ENCODE results near the gene GPR27.

The GPR27 gene

GRCh38 chr3:71708476-71709105 lies 45.1 kb upstream of the GPR27 start:
- no peak overlapping the region for H3K27ac ChIP-seq (replicated peaks; ENCODE audit: low read length)
- WGBS, 2 donors (ENCODE audit: extremely low coverage in 2 of 2, insufficient read length in 2 of 2, insufficient replicate concordance in 1 of 2) = no CpG with 5 or more reads among the region's 7 CpGs
- H3K14ac ChIP-seq (ENCODE audit: low read length) = no peak overlapping the region
- H2AK5ac ChIP-seq (ENCODE audit: low read depth, low read length) = no peak overlapping the region
- H2BK12ac ChIP-seq (ENCODE audit: low read length) = no peak overlapping the region
- H2BK5ac ChIP-seq (ENCODE audit: low read length) = no peak overlapping the region
- no peak overlapping the region for H2BK15ac ChIP-seq (ENCODE audit: low read length)
- H3K36me3 ChIP-seq (replicated peaks in 1 of 2; ENCODE audit: control insufficient read depth in 2 of 2, insufficient read depth in 2 of 2, low read length in 2 of 2) = no peaks in the 10 kb centered on the region
- H3K4ac ChIP-seq (ENCODE audit: low read length) = no peak overlapping the region
- peaks cover 0 to 6% (median 0%) of the 10 kb centered on the region in 3 experiments for H3K27me3 ChIP-seq (ENCODE audit: control insufficient read depth in 3 of 3, insufficient read depth in 3 of 3, low read depth in 1 of 3, low read length in 3 of 3)
- no peaks in the 10 kb centered on the region for H3K9me3 ChIP-seq (replicated peaks in 1 of 2; ENCODE audit: control insufficient read depth in 2 of 2, insufficient read depth in 1 of 2, low read depth in 1 of 2, low read length in 2 of 2)
- no peak overlapping the region for H4K8ac ChIP-seq (ENCODE audit: low read depth, low read length)
- H2AFZ ChIP-seq (ENCODE audit: low read length) = no peak overlapping the region
- no peaks in the 10 kb centered on the region for H3K79me1 ChIP-seq (ENCODE audit: low read depth, low read length)
- no peak overlapping the region for H3K9ac ChIP-seq (ENCODE audit: low read depth, low read length, poor library complexity)
- H3K18ac ChIP-seq (ENCODE audit: low read length) = no peak overlapping the region
- DNase-seq (ENCODE audit: low spot score) = no peak
- H3K4me2 ChIP-seq (ENCODE audit: insufficient read depth, low read length, poor library complexity, severe bottlenecking) = no peak overlapping the region
- no peak overlapping the region for H2BK120ac ChIP-seq (ENCODE audit: low read depth, low read length)
- H3K23ac ChIP-seq (ENCODE audit: low read depth, low read length, poor library complexity) = no peak overlapping the region
- H3K4me3 ChIP-seq (ENCODE audit: low read length in 2 of 2) = no peak overlapping the region
- no peaks in the 10 kb centered on the region for H3K4me1 ChIP-seq (ENCODE audit: control insufficient read depth in 2 of 2, insufficient read depth in 1 of 2, low read depth in 1 of 2, low read length in 2 of 2)
- H4K91ac ChIP-seq (ENCODE audit: low read depth, low read length, poor library complexity) = no peak overlapping the region

- Histone ChIP-seq H3K36me3 (replicated peaks in 1 of 2; ENCODE audit: control insufficient read depth in 2 of 2, insufficient read depth in 2 of 2, low read length in 2 of 2) (no peaks in the 10 kb centered on the region), H3K4ac (ENCODE audit: low read length) (peak overlapping the region; percentile 30), H3K27me3 (ENCODE audit: control insufficient read depth in 3 of 3, insufficient read depth in 3 of 3, low read depth in 1 of 3, low read length in 3 of 3) (peaks cover 0 to 6% (median 0%) of the 10 kb centered on the region in 3 experiments), H3K18ac (ENCODE audit: low read length) (no peak overlapping the region), H2BK15ac (ENCODE audit: low read length) (no peak overlapping the region), H3K4me1 (ENCODE audit: control insufficient read depth in 2 of 2, insufficient read depth in 1 of 2, low read depth in 1 of 2, low read length in 2 of 2) (no peaks in the 10 kb centered on the region), H3K14ac (ENCODE audit: low read length) (no peak overlapping the region), H3K9ac (ENCODE audit: low read depth, low read length, poor library complexity) (no peak overlapping the region), H3K79me1 (ENCODE audit: low read depth, low read length) (no peaks in the 10 kb centered on the region), H3K23ac (ENCODE audit: low read depth, low read length, poor library complexity) (no peak overlapping the region), H2AK5ac (ENCODE audit: low read depth, low read length) (no peak overlapping the region), H2BK120ac (ENCODE audit: low read depth, low read length) (no peak overlapping the region), H2BK12ac (ENCODE audit: low read length) (no peak overlapping the region), H3K27ac (replicated peaks; ENCODE audit: low read length) (no peak overlapping the region), H3K4me3 (ENCODE audit: low read length in 2 of 2) (no peak overlapping the region), H3K9me3 (replicated peaks in 1 of 2; ENCODE audit: control insufficient read depth in 2 of 2, insufficient read depth in 1 of 2, low read depth in 1 of 2, low read length in 2 of 2) (no peaks in the 10 kb centered on the region), H2AFZ (ENCODE audit: low read length) (no peak overlapping the region), H2BK5ac (ENCODE audit: low read length) (peak overlapping the region; percentile 55), H4K8ac (ENCODE audit: low read depth, low read length) (no peak overlapping the region), H3K4me2 (ENCODE audit: insufficient read depth, low read length, poor library complexity, severe bottlenecking) (no peak overlapping the region), H4K91ac (ENCODE audit: low read depth, low read length, poor library complexity) (no peak overlapping the region)
- WGBS, 2 donors (ENCODE audit: extremely low coverage in 2 of 2, insufficient read length in 2 of 2, insufficient replicate concordance in 1 of 2) = no CpG with 5 or more reads among the region's 9 CpGs
- DNase-seq (ENCODE audit: low spot score) = no peak
Observed at GRCh38 chr3:71709908-71710511, 43.6 kb upstream of the GPR27 start.

DNA sequence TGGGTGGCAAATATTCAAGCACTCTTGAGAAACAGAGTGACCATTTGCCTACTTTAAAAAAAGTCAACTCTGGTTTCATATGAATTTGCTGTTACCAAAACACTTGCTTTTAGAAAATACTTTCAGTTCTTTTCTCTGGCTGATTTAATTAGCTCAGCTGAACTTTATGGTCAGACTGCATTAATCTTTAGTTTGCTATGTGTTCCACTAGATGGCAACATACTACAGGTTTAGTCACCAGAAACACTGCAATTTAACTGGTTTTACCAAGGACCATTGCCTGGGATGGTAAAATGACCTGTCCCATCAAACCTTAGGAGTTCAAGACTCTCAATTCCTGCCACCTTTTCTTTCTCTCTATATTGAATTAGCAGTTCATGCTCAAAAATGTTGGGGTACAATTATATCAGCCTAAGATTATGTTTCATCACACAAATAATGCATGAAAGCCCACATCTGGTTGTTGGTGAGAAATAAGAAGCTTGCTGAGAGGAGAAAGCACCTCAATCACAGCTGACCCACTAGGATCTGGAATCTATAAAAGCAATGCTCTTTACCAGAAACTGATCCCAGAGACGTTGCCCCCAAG lies 42.7 kb upstream of the GPR27 start:
- Histone ChIP-seq H2AFZ (ENCODE audit: low read length) (no peak overlapping the region), H3K14ac (ENCODE audit: low read length) (no peak overlapping the region), H2AK5ac (ENCODE audit: low read depth, low read length) (no peak overlapping the region), H3K36me3 (replicated peaks in 1 of 2; ENCODE audit: control insufficient read depth in 2 of 2, insufficient read depth in 2 of 2, low read length in 2 of 2) (no peaks in the 10 kb centered on the region), H3K9me3 (replicated peaks in 1 of 2; ENCODE audit: control insufficient read depth in 2 of 2, insufficient read depth in 1 of 2, low read depth in 1 of 2, low read length in 2 of 2) (no peaks in the 10 kb centered on the region), H3K4me2 (ENCODE audit: insufficient read depth, low read length, poor library complexity, severe bottlenecking) (no peak overlapping the region), H2BK120ac (ENCODE audit: low read depth, low read length) (no peak overlapping the region), H3K23ac (ENCODE audit: low read depth, low read length, poor library complexity) (no peak overlapping the region), H2BK12ac (ENCODE audit: low read length) (no peak overlapping the region), H3K9ac (ENCODE audit: low read depth, low read length, poor library complexity) (no peak overlapping the region), H3K4me1 (ENCODE audit: control insufficient read depth in 2 of 2, insufficient read depth in 1 of 2, low read depth in 1 of 2, low read length in 2 of 2) (no peaks in the 10 kb centered on the region), H3K79me1 (ENCODE audit: low read depth, low read length) (peaks cover 2% of the 10 kb centered on the region), H4K91ac (ENCODE audit: low read depth, low read length, poor library complexity) (no peak overlapping the region), H3K18ac (ENCODE audit: low read length) (no peak overlapping the region), H2BK5ac (ENCODE audit: low read length) (no peak overlapping the region), H2BK15ac (ENCODE audit: low read length) (no peak overlapping the region), H4K8ac (ENCODE audit: low read depth, low read length) (no peak overlapping the region), H3K27me3 (ENCODE audit: control insufficient read depth in 3 of 3, insufficient read depth in 3 of 3, low read depth in 1 of 3, low read length in 3 of 3) (peaks cover 0 to 9% (median 0%) of the 10 kb centered on the region in 3 experiments), H3K27ac (replicated peaks; ENCODE audit: low read length) (no peak overlapping the region), H3K4me3 (ENCODE audit: low read length in 2 of 2) (no peak overlapping the region), H3K4ac (ENCODE audit: low read length) (no peak overlapping the region)
- DNase-seq (ENCODE audit: low spot score) = peak; percentile 26
- no CpG with 5 or more reads among the region's 1 CpG for WGBS, 2 donors (ENCODE audit: extremely low coverage in 2 of 2, insufficient read length in 2 of 2, insufficient replicate concordance in 1 of 2)

DNA sequence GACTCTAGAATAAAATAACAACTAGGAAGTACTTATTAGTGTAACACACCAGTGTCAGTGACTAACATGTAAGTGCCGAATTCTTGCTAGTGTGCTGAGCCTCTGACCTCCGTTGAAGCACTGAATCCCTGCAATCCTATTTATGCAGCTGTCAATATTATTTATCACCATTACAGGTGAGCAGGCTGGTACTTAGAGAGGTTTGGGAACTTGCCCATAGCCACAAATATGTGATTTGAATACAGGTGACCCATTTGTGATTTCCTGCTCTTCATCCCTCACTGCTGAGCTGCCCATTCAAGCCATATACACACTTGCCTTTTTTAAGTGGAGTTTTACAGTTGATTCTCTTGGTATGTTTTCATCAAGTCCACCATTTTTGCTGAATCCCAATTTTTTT lies 40.6 kb upstream of the GPR27 start:
- H3K79me1 ChIP-seq (ENCODE audit: low read depth, low read length) = peaks cover 2% of the 10 kb centered on the region
- H2BK5ac ChIP-seq (ENCODE audit: low read length) = no peak overlapping the region
- H3K4me1 ChIP-seq (ENCODE audit: control insufficient read depth in 2 of 2, insufficient read depth in 1 of 2, low read depth in 1 of 2, low read length in 2 of 2) = no peaks in the 10 kb centered on the region
- H2AFZ ChIP-seq (ENCODE audit: low read length) = no peak overlapping the region
- H2BK120ac ChIP-seq (ENCODE audit: low read depth, low read length) = no peak overlapping the region
- no peak overlapping the region for H4K91ac ChIP-seq (ENCODE audit: low read depth, low read length, poor library complexity)
- H3K9ac ChIP-seq (ENCODE audit: low read depth, low read length, poor library complexity) = no peak overlapping the region
- H2BK15ac ChIP-seq (ENCODE audit: low read length) = no peak overlapping the region
- H3K27ac ChIP-seq (replicated peaks; ENCODE audit: low read length) = no peak overlapping the region
- no peak overlapping the region for H4K8ac ChIP-seq (ENCODE audit: low read depth, low read length)
- no peak overlapping the region for H3K14ac ChIP-seq (ENCODE audit: low read length)
- WGBS, 2 donors (ENCODE audit: extremely low coverage in 2 of 2, insufficient read length in 2 of 2, insufficient replicate concordance in 1 of 2) = no CpG with 5 or more reads among the region's 2 CpGs
- no peak for DNase-seq (ENCODE audit: low spot score)
- no peak overlapping the region for H2BK12ac ChIP-seq (ENCODE audit: low read length)
- no peak overlapping the region for H3K18ac ChIP-seq (ENCODE audit: low read length)
- H3K27me3 ChIP-seq (ENCODE audit: control insufficient read depth in 3 of 3, insufficient read depth in 3 of 3, low read depth in 1 of 3, low read length in 3 of 3) = peaks cover 0 to 15% (median 0%) of the 10 kb centered on the region in 3 experiments
- no peak overlapping the region for H2AK5ac ChIP-seq (ENCODE audit: low read depth, low read length)
- H3K9me3 ChIP-seq (replicated peaks in 1 of 2; ENCODE audit: control insufficient read depth in 2 of 2, insufficient read depth in 1 of 2, low read depth in 1 of 2, low read length in 2 of 2) = no peaks in the 10 kb centered on the region
- no peaks in the 10 kb centered on the region for H3K36me3 ChIP-seq (replicated peaks in 1 of 2; ENCODE audit: control insufficient read depth in 2 of 2, insufficient read depth in 2 of 2, low read length in 2 of 2)
- H3K4ac ChIP-seq (ENCODE audit: low read length) = no peak overlapping the region
- no peak overlapping the region for H3K4me3 ChIP-seq (ENCODE audit: low read length in 2 of 2)
- no peak overlapping the region for H3K23ac ChIP-seq (ENCODE audit: low read depth, low read length, poor library complexity)
- H3K4me2 ChIP-seq (ENCODE audit: insufficient read depth, low read length, poor library complexity, severe bottlenecking) = no peak overlapping the region

Measured in neuronal stem cell (in vitro differentiated cells).